IMR-90 (cell line): ENCODE data around the gene HPCAL4. TPM values are rescaled to one million over a fixed set of nuclear protein-coding genes. Genes with fewer than 3 reads are reported as not detected.

ENCODE experiments used
- ATAC-seq: fragments of 200-7000 bp; cut with Tn5 transposase; 2 replicates; pipeline ENCODE4 v1.9.1; 2020; ENCODE audit warnings: low read depth, mild to moderate bottlenecking, moderate library complexity
- BruUV-seq: library from RNA; stranded (reverse); fragments of 400-500 nt; replicated peaks from 2 replicates; lab custom pipeline; 2021; lab: Mats Ljungman, UMichigan
- CTCF ChIA-PET: fragments of 300-600 bp; formaldehyde crosslinking; extraction: SDS; loops from one replicate; lab custom pipeline; 2021; ENCODE audit warnings: antibody characterized with exemption; lab: Yijun Ruan, JAX
- POLR2A ChIA-PET: fragments of 300-600 bp; sonication (Branson Sonifier 250); formaldehyde crosslinking; loops from one replicate; lab custom pipeline; 2022; ENCODE audit warnings: antibody characterized with exemption; ENCODE audit not compliant: unreplicated experiment; lab: Charles Lee
- DNase-seq: peaks from one replicate; pipeline ENCODE4 v3.0.0; 2013
- H2AFZ ChIP-seq: replicated peaks from 2 replicates; pipeline ENCODE3; 2013; ENCODE audit warnings: low read length, mild to moderate bottlenecking; ENCODE audit not compliant: poor library complexity
- H2AK5ac ChIP-seq: 2 replicates; pipeline ENCODE4 v1.6.1; 2013; ENCODE audit warnings: low read depth, low read length, inconsistent platforms
- H2AK9ac ChIP-seq: replicated peaks from 2 replicates; pipeline ENCODE3; 2013; ENCODE audit warnings: mild to moderate bottlenecking, low read depth, low read length, moderate library complexity; ENCODE audit not compliant: poor library complexity
- H2BK120ac ChIP-seq: 2 replicates; pipeline ENCODE4 v1.6.1; 2013; ENCODE audit warnings: low read depth, low read length, inconsistent platforms
- H2BK15ac ChIP-seq: 3 replicates; pipeline ENCODE4 v1.6.1; 2013; ENCODE audit warnings: low read depth, low read length, inconsistent platforms
- H2BK20ac ChIP-seq: 2 replicates; pipeline ENCODE4 v1.6.1; 2013; ENCODE audit warnings: low read depth, mild to moderate bottlenecking, inconsistent platforms, low read length, moderate library complexity
- H2BK5ac ChIP-seq: 2 replicates; pipeline ENCODE4 v1.6.1; 2013; ENCODE audit warnings: mild to moderate bottlenecking, low read depth, low read length, inconsistent platforms; ENCODE audit not compliant: poor library complexity, severe bottlenecking
- H3K14ac ChIP-seq: replicated peaks from 2 replicates; pipeline ENCODE4 v1.6.1; 2013; ENCODE audit warnings: low read depth, low read length, inconsistent platforms
- H3K18ac ChIP-seq: 2 replicates; pipeline ENCODE4 v1.6.1; 2013; ENCODE audit warnings: low read depth, low read length, control low read depth
- H3K23ac ChIP-seq: 2 replicates; pipeline ENCODE4 v1.6.1; 2013; ENCODE audit warnings: low read depth, low read length, inconsistent platforms
- H3K27ac ChIP-seq: 2 replicates; pipeline ENCODE4 v1.5.1; 2013; ENCODE audit warnings: mild to moderate bottlenecking, control low read depth, low read length; ENCODE audit not compliant: insufficient read depth
- H3K27me3 ChIP-seq: 2 replicates; pipeline ENCODE4 v1.6.1; 2013; ENCODE audit warnings: low read length; ENCODE audit not compliant: control insufficient read depth, insufficient read depth
- H3K36me3 ChIP-seq: 2 replicates; pipeline ENCODE4 v1.6.1; 2013; ENCODE audit warnings: low read length, mixed read lengths; ENCODE audit not compliant: control insufficient read depth, insufficient read depth
- H3K4ac ChIP-seq: 2 replicates; pipeline ENCODE4 v1.6.1; 2013; ENCODE audit warnings: low read depth, low read length, inconsistent platforms
- H3K4me1 ChIP-seq: 2 replicates; pipeline ENCODE4 v1.6.1; 2013; ENCODE audit warnings: low read length, mixed read lengths; ENCODE audit not compliant: control insufficient read depth, insufficient read depth
- H3K4me2 ChIP-seq: 2 replicates; pipeline ENCODE4 v1.6.1; 2013; ENCODE audit warnings: low read depth, mild to moderate bottlenecking, control low read depth, low read length, moderate library complexity
- H3K4me3 ChIP-seq: 2 replicates; pipeline ENCODE4 v1.5.1; 2013; ENCODE audit warnings: low read depth, mild to moderate bottlenecking, control low read depth, low read length, moderate library complexity; ENCODE audit not compliant: insufficient read depth
- H3K56ac ChIP-seq: 2 replicates; pipeline ENCODE4 v1.6.1; 2013; ENCODE audit warnings: low read length, inconsistent platforms; ENCODE audit not compliant: insufficient read depth; ENCODE audit errors: extremely low read depth
- H3K79me1 ChIP-seq, 2 experiments: 2 replicates each; pipeline ENCODE4 v1.6.1; 2013; ENCODE audit warnings: low read length in 2 of 2, inconsistent platforms in 1 of 2, low read depth in 1 of 2
- H3K9ac ChIP-seq: 2 replicates; pipeline ENCODE4 v1.6.1; 2013; ENCODE audit warnings: low read depth, low read length, control low read depth
- H3K9me1 ChIP-seq: 2 replicates; pipeline ENCODE4 v1.6.1; 2013; ENCODE audit warnings: low read length, inconsistent platforms; ENCODE audit not compliant: insufficient read depth
- H3K9me3 ChIP-seq: 2 replicates; pipeline ENCODE4 v1.6.1; 2013; ENCODE audit warnings: low read length; ENCODE audit not compliant: control insufficient read depth, insufficient read depth
- H4K20me1 ChIP-seq: 2 replicates; pipeline ENCODE4 v1.6.1; 2013; ENCODE audit warnings: low read length, inconsistent platforms; ENCODE audit not compliant: insufficient read depth
- H4K5ac ChIP-seq: 2 replicates; pipeline ENCODE4 v1.6.1; 2013; ENCODE audit warnings: mild to moderate bottlenecking, low read depth, low read length, control low read depth
- H4K8ac ChIP-seq, 2 experiments: 2 replicates each; pipeline ENCODE4 v1.6.1; 2013; ENCODE audit warnings: low read depth in 2 of 2, low read length in 2 of 2, control low read depth in 1 of 2, inconsistent platforms in 1 of 2
- H4K91ac ChIP-seq: 2 replicates; pipeline ENCODE4 v1.6.1; 2013; ENCODE audit warnings: low read depth, low read length, inconsistent platforms; ENCODE audit not compliant: insufficient read depth
- BHLHE40 ChIP-seq: fragments of 150-350 bp; IDR thresholded peaks from 2 replicates; pipeline ENCODE4 v1.6.1; 2016; ENCODE audit warnings: mild to moderate bottlenecking, low read depth, low read length
- CHD1 ChIP-seq: IDR thresholded peaks from 2 replicates; pipeline ENCODE4 v1.6.1; 2012; ENCODE audit warnings: low read depth, low read length, improper control_type of control experiment
- CTCF ChIP-seq: conservative IDR thresholded peaks from 2 replicates; pipeline ENCODE4 v1.5.1; 2012; ENCODE audit warnings: mild to moderate bottlenecking, low read depth, low read length, improper control_type of control experiment
- MAZ ChIP-seq: IDR thresholded peaks from 2 replicates; pipeline ENCODE4 v1.6.1; 2012; ENCODE audit warnings: low read depth, mild to moderate bottlenecking, low read length, improper control_type of control experiment, moderate library complexity, borderline replicate concordance
- MXI1 ChIP-seq: IDR thresholded peaks from 2 replicates; pipeline ENCODE4 v1.6.1; 2012; ENCODE audit warnings: low read depth, mild to moderate bottlenecking, low read length, moderate library complexity, borderline replicate concordance
- RFX5 ChIP-seq: IDR thresholded peaks from 2 replicates; pipeline ENCODE4 v1.8.0; 2012; ENCODE audit warnings: low read depth, mild to moderate bottlenecking, low read length, moderate library complexity
- SMC3 ChIP-seq: fragments of 150-350 bp; IDR thresholded peaks from 2 replicates; pipeline ENCODE4 v1.6.1; 2016; ENCODE audit warnings: low read depth, mild to moderate bottlenecking, antibody characterized with exemption, low read length, moderate library complexity
- WGBS, 2 experiments: methylation state at CpG; one replicate each; pipeline versions ENCODE4 v1.1.5 to v1.1.7; 2013; ENCODE audit warnings: missing lambda C conversion rate in 2 of 2; ENCODE audit not compliant: insufficient read length in 1 of 2; ENCODE audit errors: extremely low coverage in 2 of 2; 5-methylcytosine and 5-hydroxymethylcytosine counted together
- dilution Hi-C: fragments of 300-500 bp; cut with HindIII; formaldehyde crosslinking; loops from one replicate; pipeline ENCODE4 v1.14.3; 2018; ENCODE audit warnings: low sequenced_read_pairs; ENCODE audit not compliant: unreplicated experiment
- in situ Hi-C: fragments of 300-500 bp; cut with MboI; formaldehyde crosslinking; loops from 3 replicates; pipeline ENCODE4 v1.14.3; 2019; ENCODE audit warnings: low sequenced_read_pairs, inconsistent platforms, mixed read lengths
- intact Hi-C: fragments of 100-400 bp; cut with micrococcal nuclease; formaldehyde crosslinking; loops from 2 replicates; pipeline ENCODE4 v1.10.0; 2022
- polyA plus RNA-seq, 3 experiments: library from polyadenylated mRNA; depleted of rRNA; stranded (reverse); fragments of >200 nt; gene quantifications; 2 replicates each; pipeline ENCODE4 v1.2.3, GENCODE V29; 2012; ENCODE audit warnings: low replicate concordance in 1 of 3
- total RNA-seq: library from RNA; depleted of rRNA; stranded (reverse); fragments of >200 nt; gene quantifications from 2 replicates; pipeline ENCODE4 v1.2.3, GENCODE V29; 2012
- TF ChIP-seq, protein P1 (sequence below): fragments of 150-350 bp; IDR thresholded peaks from 2 replicates; pipeline ENCODE4 v1.6.1; 2016; ENCODE audit warnings: low read depth, mild to moderate bottlenecking, low read length, moderate library complexity, borderline replicate concordance

Gene HPCAL4
- total and polyA plus RNA-seq, 2 of the 4 experiments (the other 2 are of a cell fraction) = 0.02 TPM; not detected in 1

DNA sequence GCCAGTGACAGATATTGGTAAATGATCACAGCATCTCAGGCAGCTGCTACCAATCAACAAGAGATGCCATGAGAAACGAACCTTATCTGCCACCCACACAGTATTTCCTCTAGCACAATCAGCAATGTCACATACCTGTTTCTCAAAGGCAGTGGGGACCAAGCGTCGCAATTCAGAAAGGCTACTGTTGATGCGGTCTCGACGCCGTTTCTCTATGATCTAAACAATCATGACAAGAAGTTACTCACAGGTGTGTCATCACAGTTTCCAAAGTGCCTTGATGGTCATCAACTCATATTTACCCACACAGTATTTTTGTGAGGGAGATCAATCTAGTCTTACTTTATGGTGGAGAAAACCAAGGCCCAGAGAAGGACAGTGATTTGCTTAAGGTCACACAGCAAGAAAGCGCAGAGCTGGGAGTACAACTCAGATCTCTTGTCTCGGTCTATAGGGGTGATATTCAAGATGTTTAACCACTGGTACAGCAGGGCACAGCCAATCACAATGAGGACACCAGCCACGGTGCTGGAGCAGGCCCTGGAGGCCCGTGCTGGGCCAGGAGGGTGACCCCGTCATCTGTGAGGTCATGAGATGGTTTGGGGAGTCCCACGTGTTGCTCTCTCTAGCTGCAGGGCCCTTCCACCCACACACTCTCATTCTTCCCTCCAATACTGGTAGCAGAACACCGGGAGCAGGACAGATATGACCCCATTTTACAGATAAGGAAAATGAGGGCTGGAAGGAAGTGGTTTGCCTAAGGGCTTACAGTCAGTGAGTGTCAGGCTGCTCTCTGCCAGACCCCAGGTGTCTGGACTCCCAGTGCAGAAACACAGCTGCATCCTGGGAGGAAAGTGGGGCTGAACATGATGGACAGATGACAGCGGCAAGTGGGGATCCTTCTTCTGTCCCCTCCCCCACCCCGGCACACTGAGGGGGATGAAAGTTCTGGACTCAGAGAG, 59.6 kb downstream of the HPCAL4 start:
- no peaks in the 10 kb centered on the region for H3K36me3 ChIP-seq
- H3K27ac ChIP-seq = no peak overlapping the region
- no peak overlapping the region for H2BK15ac ChIP-seq
- no peak for DNase-seq
- no peak overlapping the region for H3K4ac ChIP-seq
- no TSS peak for BruUV-seq
- H4K20me1 ChIP-seq = no peaks in the 10 kb centered on the region
- no peak overlapping the region for H2BK20ac ChIP-seq
- H3K4me2 ChIP-seq = no peak overlapping the region
- intact Hi-C loops = no loop called here
- no peak for ATAC-seq
- no peak overlapping the region for H3K14ac ChIP-seq
- in situ Hi-C loops = no loop called here
- H2AFZ ChIP-seq = no peak overlapping the region
- peaks cover 4% of the 10 kb centered on the region; the same call in 1 of the 2 replicates for H3K9me1 ChIP-seq
- no peaks in the 10 kb centered on the region; the same call in 1 of the 2 replicates for H3K4me1 ChIP-seq
- H4K91ac ChIP-seq = no peak overlapping the region
- no peak overlapping the region for H2BK5ac ChIP-seq
- H3K23ac ChIP-seq = no peak overlapping the region
- dilution Hi-C loops = no loop called here
- no peak overlapping the region for H4K8ac ChIP-seq
- ChIA-PET CTCF (no interaction called here), POLR2A (no interaction called here)
- H3K4me3 ChIP-seq = no peak overlapping the region
- H3K79me1 ChIP-seq = no peaks in the 10 kb centered on the region; a peak in 1 of 4 replicates
- no peaks in the 10 kb centered on the region for H3K9me3 ChIP-seq
- TF ChIP-seq BHLHE40 = no peak
- TF ChIP-seq, protein P1, sequence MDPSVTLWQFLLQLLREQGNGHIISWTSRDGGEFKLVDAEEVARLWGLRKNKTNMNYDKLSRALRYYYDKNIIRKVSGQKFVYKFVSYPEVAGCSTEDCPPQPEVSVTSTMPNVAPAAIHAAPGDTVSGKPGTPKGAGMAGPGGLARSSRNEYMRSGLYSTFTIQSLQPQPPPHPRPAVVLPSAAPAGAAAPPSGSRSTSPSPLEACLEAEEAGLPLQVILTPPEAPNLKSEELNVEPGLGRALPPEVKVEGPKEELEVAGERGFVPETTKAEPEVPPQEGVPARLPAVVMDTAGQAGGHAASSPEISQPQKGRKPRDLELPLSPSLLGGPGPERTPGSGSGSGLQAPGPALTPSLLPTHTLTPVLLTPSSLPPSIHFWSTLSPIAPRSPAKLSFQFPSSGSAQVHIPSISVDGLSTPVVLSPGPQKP = no peak
- TF ChIP-seq RFX5 = no peak
- TF ChIP-seq SMC3 = no peak
- TF ChIP-seq CTCF = no peak
- no peak for TF ChIP-seq MXI1
- TF ChIP-seq CHD1 = no peak
- no peak for TF ChIP-seq MAZ
- peaks cover 17% of the 10 kb centered on the region; the same call in 1 of the 2 replicates for H3K27me3 ChIP-seq
- H3K18ac ChIP-seq = no peak overlapping the region
- H3K9ac ChIP-seq = no peak overlapping the region
- H2AK5ac ChIP-seq = no peak overlapping the region
- H4K5ac ChIP-seq = no peak overlapping the region
- H3K56ac ChIP-seq = no peak overlapping the region
- H2BK120ac ChIP-seq = no peak overlapping the region
- 100% methylated on average over 2 of the region's 16 CpGs; no CpG with 5 or more reads in 1 of the 2 experiments for WGBS, 2 experiments
- no peak overlapping the region for H2AK9ac ChIP-seq
